ENCODE results near the gene ASAP3. TPM values are rescaled to one million over a fixed set of nuclear protein-coding genes. Genes with fewer than 3 reads are reported as not detected.

The ASAP3 gene
- total RNA-seq, 1 experiment from 2014 or later, result 2.9 TPM

DNA sequence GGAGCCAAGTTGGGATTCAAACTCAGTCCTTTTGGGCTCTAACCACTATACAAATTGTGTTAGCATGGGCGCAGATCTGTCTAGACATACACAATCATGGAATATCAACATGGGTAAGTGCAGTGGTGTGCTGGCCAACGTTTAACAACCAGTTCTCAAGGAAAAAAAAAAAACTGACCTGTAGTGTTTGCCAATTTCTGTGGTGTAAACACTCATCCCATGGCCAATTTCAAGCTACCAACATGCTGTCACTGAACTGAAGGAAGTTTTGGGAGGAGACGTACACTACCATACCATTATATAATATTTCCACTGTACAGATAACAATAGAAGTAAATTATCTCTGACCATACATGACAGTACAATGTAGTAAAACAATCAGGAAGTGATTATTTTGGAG is 62.6 kb downstream of the ASAP3 start:
- H3K9me3 Mint-ChIP-seq (ENCODE audit: low read depth, unreplicated experiment), result no peaks in the 10 kb centered on the region
- H3K4me3 Mint-ChIP-seq (ENCODE audit: low read depth, unreplicated experiment), result no peak overlapping the region
- intact Hi-C loops (cut with micrococcal nuclease; ENCODE audit: unreplicated experiment), result no loop called here
- H3K27ac Mint-ChIP-seq (ENCODE audit: unreplicated experiment), result no peak overlapping the region
- TF ChIP-seq, protein P1, sequence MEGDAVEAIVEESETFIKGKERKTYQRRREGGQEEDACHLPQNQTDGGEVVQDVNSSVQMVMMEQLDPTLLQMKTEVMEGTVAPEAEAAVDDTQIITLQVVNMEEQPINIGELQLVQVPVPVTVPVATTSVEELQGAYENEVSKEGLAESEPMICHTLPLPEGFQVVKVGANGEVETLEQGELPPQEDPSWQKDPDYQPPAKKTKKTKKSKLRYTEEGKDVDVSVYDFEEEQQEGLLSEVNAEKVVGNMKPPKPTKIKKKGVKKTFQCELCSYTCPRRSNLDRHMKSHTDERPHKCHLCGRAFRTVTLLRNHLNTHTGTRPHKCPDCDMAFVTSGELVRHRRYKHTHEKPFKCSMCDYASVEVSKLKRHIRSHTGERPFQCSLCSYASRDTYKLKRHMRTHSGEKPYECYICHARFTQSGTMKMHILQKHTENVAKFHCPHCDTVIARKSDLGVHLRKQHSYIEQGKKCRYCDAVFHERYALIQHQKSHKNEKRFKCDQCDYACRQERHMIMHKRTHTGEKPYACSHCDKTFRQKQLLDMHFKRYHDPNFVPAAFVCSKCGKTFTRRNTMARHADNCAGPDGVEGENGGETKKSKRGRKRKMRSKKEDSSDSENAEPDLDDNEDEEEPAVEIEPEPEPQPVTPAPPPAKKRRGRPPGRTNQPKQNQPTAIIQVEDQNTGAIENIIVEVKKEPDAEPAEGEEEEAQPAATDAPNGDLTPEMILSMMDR (IDR thresholded peaks at IDR 0.05; ENCODE audit: unreplicated experiment), result no peak
- CTCF ChIA-PET, result no interaction called here
- BruUV-seq (replicated peaks), result no TSS peak
- peaks cover 29% of the 10 kb centered on the region for H3K27me3 Mint-ChIP-seq (ENCODE audit: unreplicated experiment)
- DNase-seq, result no peak
- peaks cover 10% of the 10 kb centered on the region for H3K36me3 Mint-ChIP-seq (ENCODE audit: insufficient read depth, unreplicated experiment)
- peaks cover 8% of the 10 kb centered on the region for H3K4me1 Mint-ChIP-seq (ENCODE audit: low read depth, unreplicated experiment)

DNA sequence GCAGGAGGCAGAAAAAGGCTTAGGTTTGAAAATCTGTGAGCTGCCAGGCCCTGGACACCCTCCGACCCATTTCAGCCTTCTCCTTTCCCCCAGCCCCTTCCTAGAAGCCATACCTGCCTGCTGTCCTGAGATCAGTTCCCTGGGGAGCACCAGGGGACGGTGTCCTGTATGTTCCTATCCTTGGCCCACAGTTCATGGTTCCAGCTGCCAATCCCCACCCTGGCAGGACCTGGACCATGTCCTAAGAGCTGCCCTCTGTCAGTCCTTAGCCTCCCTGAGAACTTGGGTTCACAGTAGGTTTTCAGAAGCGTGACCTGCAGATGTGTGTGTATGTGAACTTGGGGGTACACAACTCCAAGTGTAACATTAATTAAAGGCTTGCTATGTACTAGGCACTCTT is 63.2 kb downstream of the ASAP3 start:
- BruUV-seq (replicated peaks), result no TSS peak
- H3K4me1 Mint-ChIP-seq (ENCODE audit: low read depth, unreplicated experiment), result peaks cover 8% of the 10 kb centered on the region
- no peak overlapping the region for H3K4me3 Mint-ChIP-seq (ENCODE audit: low read depth, unreplicated experiment)
- no peak overlapping the region for H3K27ac Mint-ChIP-seq (ENCODE audit: unreplicated experiment)
- intact Hi-C loops (cut with micrococcal nuclease; ENCODE audit: unreplicated experiment), result no loop called here
- TF ChIP-seq, protein P1 (IDR thresholded peaks at IDR 0.05; ENCODE audit: unreplicated experiment), result no peak
- H3K9me3 Mint-ChIP-seq (ENCODE audit: low read depth, unreplicated experiment), result no peaks in the 10 kb centered on the region
- peaks cover 10% of the 10 kb centered on the region for H3K36me3 Mint-ChIP-seq (ENCODE audit: insufficient read depth, unreplicated experiment)
- CTCF ChIA-PET, result no interaction called here
- peaks cover 24% of the 10 kb centered on the region for H3K27me3 Mint-ChIP-seq (ENCODE audit: unreplicated experiment)
- DNase-seq, result no peak

DNA sequence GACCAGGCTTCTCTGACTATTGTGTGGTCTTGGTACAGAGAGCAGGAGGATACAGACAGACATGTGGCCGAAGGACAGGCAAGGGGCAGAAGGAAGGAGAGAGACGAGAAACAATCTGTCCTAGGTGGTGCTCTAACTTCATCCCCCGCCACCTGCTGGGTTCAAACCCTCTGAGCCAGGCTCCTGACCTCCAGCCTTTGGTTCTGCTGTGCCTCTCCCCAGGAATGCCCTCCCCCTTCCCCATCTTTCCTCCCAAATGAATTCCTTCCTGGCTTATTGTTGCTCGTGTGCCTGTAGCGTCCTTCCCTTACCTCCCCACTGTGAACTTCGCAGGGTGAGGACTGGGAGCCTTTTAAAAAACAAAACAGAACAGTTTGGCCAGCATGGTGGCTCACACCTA is 64.8 kb downstream of the ASAP3 start:
- TF ChIP-seq, protein P1 (IDR thresholded peaks at IDR 0.05; ENCODE audit: unreplicated experiment), result no peak
- H3K36me3 Mint-ChIP-seq (ENCODE audit: insufficient read depth, unreplicated experiment), result peaks cover 3% of the 10 kb centered on the region
- no peaks in the 10 kb centered on the region for H3K9me3 Mint-ChIP-seq (ENCODE audit: low read depth, unreplicated experiment)
- CTCF ChIA-PET, result no interaction called here
- peaks cover 8% of the 10 kb centered on the region for H3K4me1 Mint-ChIP-seq (ENCODE audit: low read depth, unreplicated experiment)
- no TSS peak for BruUV-seq (replicated peaks)
- DNase-seq, result no peak
- intact Hi-C loops (cut with micrococcal nuclease; ENCODE audit: unreplicated experiment), result no loop called here
- H3K27me3 Mint-ChIP-seq (ENCODE audit: unreplicated experiment), result peaks cover 15% of the 10 kb centered on the region
- H3K4me3 Mint-ChIP-seq (ENCODE audit: low read depth, unreplicated experiment), result no peak overlapping the region
- no peak overlapping the region for H3K27ac Mint-ChIP-seq (ENCODE audit: unreplicated experiment)

DNA sequence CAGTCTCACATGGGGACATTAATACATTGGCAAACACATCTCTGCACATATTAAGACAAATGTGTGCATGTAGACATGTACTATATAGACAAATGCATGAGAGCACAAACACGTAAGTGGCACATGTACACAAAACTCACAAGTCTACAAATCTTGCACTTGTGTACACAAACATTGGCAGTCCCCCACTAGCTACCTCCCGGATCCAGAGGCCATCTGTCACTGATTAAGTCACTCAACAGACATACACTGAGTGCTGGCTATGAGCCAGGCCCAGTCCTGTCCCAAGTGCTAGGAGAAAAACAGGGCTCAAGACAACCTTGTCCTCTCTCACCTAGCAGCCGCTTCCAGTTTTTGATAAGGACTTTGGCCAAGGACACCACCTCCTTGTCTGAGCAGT is 66.4 kb downstream of the ASAP3 start:
- CTCF ChIA-PET, result no interaction called here
- Mint-ChIP-seq H3K9me3 (ENCODE audit: low read depth, unreplicated experiment) (no peaks in the 10 kb centered on the region), H3K27ac (ENCODE audit: unreplicated experiment) (no peak overlapping the region), H3K4me3 (ENCODE audit: low read depth, unreplicated experiment) (no peak overlapping the region), H3K27me3 (ENCODE audit: unreplicated experiment) (no peaks in the 10 kb centered on the region), H3K4me1 (ENCODE audit: low read depth, unreplicated experiment) (no peaks in the 10 kb centered on the region), H3K36me3 (ENCODE audit: insufficient read depth, unreplicated experiment) (no peaks in the 10 kb centered on the region)
- intact Hi-C loops (cut with micrococcal nuclease; ENCODE audit: unreplicated experiment), result no loop called here
- DNase-seq, result no peak
- BruUV-seq (replicated peaks), result no TSS peak
- TF ChIP-seq, protein P1 (IDR thresholded peaks at IDR 0.05; ENCODE audit: unreplicated experiment), result no peak

DNA sequence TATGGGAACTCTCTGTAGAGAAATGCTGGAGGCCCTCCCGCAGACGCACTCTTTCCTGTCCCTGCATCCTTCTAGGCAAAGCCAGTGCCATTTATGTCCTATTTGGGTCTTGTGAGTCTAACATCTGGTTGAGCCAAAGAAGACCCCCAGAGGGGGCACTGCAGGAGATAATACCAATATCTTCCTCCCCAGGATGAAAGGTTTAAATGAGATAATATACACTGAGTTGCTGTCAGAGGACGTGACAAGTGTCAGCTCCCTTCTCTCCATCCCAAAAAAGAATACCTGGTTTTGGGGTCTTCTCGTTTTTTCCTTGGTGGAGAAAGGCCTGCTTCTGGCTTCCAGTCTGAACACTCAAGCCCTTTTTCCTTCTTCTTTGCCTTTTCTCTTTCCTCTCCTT is 67.0 kb downstream of the ASAP3 start:
- H3K4me1 Mint-ChIP-seq (ENCODE audit: low read depth, unreplicated experiment), result no peaks in the 10 kb centered on the region
- H3K4me3 Mint-ChIP-seq (ENCODE audit: low read depth, unreplicated experiment), result no peak overlapping the region
- H3K9me3 Mint-ChIP-seq (ENCODE audit: low read depth, unreplicated experiment), result no peaks in the 10 kb centered on the region
- intact Hi-C loops (cut with micrococcal nuclease; ENCODE audit: unreplicated experiment), result no loop called here
- CTCF ChIA-PET, result no interaction called here
- H3K36me3 Mint-ChIP-seq (ENCODE audit: insufficient read depth, unreplicated experiment), result no peaks in the 10 kb centered on the region
- no peak for DNase-seq
- no TSS peak for BruUV-seq (replicated peaks)
- no peak overlapping the region for H3K27ac Mint-ChIP-seq (ENCODE audit: unreplicated experiment)
- no peaks in the 10 kb centered on the region for H3K27me3 Mint-ChIP-seq (ENCODE audit: unreplicated experiment)
- TF ChIP-seq, protein P1 (IDR thresholded peaks at IDR 0.05; ENCODE audit: unreplicated experiment), result no peak
